Activated CD4-positive, alpha-beta memory T cell treated with anti-CD3 and anti-CD28 coated beads for 36 hours (primary cell): ENCODE data around the gene TMEM234. TPM values are rescaled to one million over a fixed set of nuclear protein-coding genes. Genes with fewer than 3 reads are reported as not detected.

Experiments
- CTCF ChIA-PET: fragments of 350-600 bp; sonication (Branson Sonifier 250); formaldehyde crosslinking; loops from one replicate; lab custom pipeline; 2021; ENCODE audit warnings: antibody characterized with exemption, inconsistent platforms; lab: Charles Lee
- POLR2A ChIA-PET: fragments of 350-600 bp; sonication (Branson Sonifier 250); formaldehyde crosslinking; loops from one replicate; lab custom pipeline; 2021; ENCODE audit warnings: antibody characterized with exemption; lab: Charles Lee
- DNase-seq: peaks from one replicate; pipeline ENCODE4 v3.0.0-alpha.2; 2020
- H3K27ac Mint-ChIP-seq: one replicate; pipeline ENCODE4 v1.8.0; 2021; ENCODE audit warnings: mixed read lengths
- H3K27me3 Mint-ChIP-seq: one replicate; pipeline ENCODE4 v1.8.0; 2021; ENCODE audit warnings: mixed read lengths
- H3K36me3 Mint-ChIP-seq: one replicate; pipeline ENCODE4 v1.8.0; 2021; ENCODE audit warnings: mixed read lengths
- H3K4me1 Mint-ChIP-seq: one replicate; pipeline ENCODE4 v1.8.0; 2021; ENCODE audit warnings: low read depth, mixed read lengths
- H3K4me3 Mint-ChIP-seq: one replicate; pipeline ENCODE4 v1.8.0; 2021; ENCODE audit warnings: mild to moderate bottlenecking, mixed read lengths
- H3K9me3 Mint-ChIP-seq: one replicate; pipeline ENCODE4 v1.8.0; 2021; ENCODE audit warnings: mixed read lengths
- intact Hi-C: fragments of 100-400 bp; cut with micrococcal nuclease; formaldehyde crosslinking; loops from one replicate; pipeline ENCODE4 v1.15.1; 2023
- total RNA-seq, 2 experiments: library from RNA; stranded (reverse); gene quantifications; one replicate each; pipeline ENCODE4 v1.2.3, GENCODE V29; 2021

Gene TMEM234
- total RNA-seq, 2 experiments from 2014 or later, result 7.8 to 9.9 TPM

GRCh38 chr1:32239790-32240139, 17.6 kb upstream of the TMEM234 start:
- H3K9me3 Mint-ChIP-seq, result no peaks in the 10 kb centered on the region
- no peak for DNase-seq
- intact Hi-C loops, result loop anchor here (1.0 kb wide), 1 partner anchor 9 kb away; no protein-coding TSS in a partner anchor
- H3K27ac Mint-ChIP-seq, result no peak overlapping the region
- peaks cover 19% of the 10 kb centered on the region for H3K4me1 Mint-ChIP-seq
- H3K36me3 Mint-ChIP-seq, result no peaks in the 10 kb centered on the region
- H3K27me3 Mint-ChIP-seq, result no peaks in the 10 kb centered on the region
- peak overlapping the region; percentile 78 for H3K4me3 Mint-ChIP-seq
- ChIA-PET CTCF (interaction anchor here (1.0 to 6.2 kb wide), 8 partner anchors 9 to 40 kb away, joined by 3 to 50 read pairs (median 6); partner anchors contain the start of genes CCDC28B, FAM167B and LCK), POLR2A (interaction anchor here (1.0 to 2.7 kb wide), 4 partner anchors 10 to 96 kb away, joined by 3 to 37 read pairs (median 4); partner anchors contain the start of genes LCK and MARCKSL1)

- H3K27ac Mint-ChIP-seq, result no peak overlapping the region
- CTCF ChIA-PET, result interaction anchor here (1.4 to 6.2 kb wide), 3 partner anchors 10 to 24 kb away, joined by 5 to 50 read pairs (median 7); partner anchors contain the start of genes FAM167B and LCK
These were observed 17.2 kb upstream of the TMEM234 start for GRCh38 chr1:32239337-32239736.

GRCh38 chr1:32234792-32235191, 12.6 kb upstream of the TMEM234 start:
- peaks cover 2% of the 10 kb centered on the region for H3K36me3 Mint-ChIP-seq
- DNase-seq, result no peak
- no peaks in the 10 kb centered on the region for H3K27me3 Mint-ChIP-seq
- intact Hi-C loops, result no loop called here
- H3K4me1 Mint-ChIP-seq, result no peaks in the 10 kb centered on the region
- H3K27ac Mint-ChIP-seq, result no peak overlapping the region
- ChIA-PET POLR2A (no interaction called here), CTCF (interaction anchor here (1.4 kb wide), 1 partner anchor 19 kb away, joined by 7 read pairs; no protein-coding TSS in a partner anchor)
- no peaks in the 10 kb centered on the region for H3K9me3 Mint-ChIP-seq
- H3K4me3 Mint-ChIP-seq, result no peak overlapping the region

More at GRCh38 chr1:32239337-32239736, 17.2 kb upstream of the TMEM234 start:
- H3K27me3 Mint-ChIP-seq, result no peaks in the 10 kb centered on the region
- POLR2A ChIA-PET, result interaction anchor here (1.0 to 2.7 kb wide), 2 partner anchors 10 to 11 kb away, joined by 4 to 37 read pairs; partner anchors contain the start of gene LCK
- no peaks in the 10 kb centered on the region for H3K36me3 Mint-ChIP-seq
- no peaks in the 10 kb centered on the region for H3K9me3 Mint-ChIP-seq
- peaks cover 19% of the 10 kb centered on the region for H3K4me1 Mint-ChIP-seq
- intact Hi-C loops, result no loop called here
- DNase-seq, result no peak
- peak overlapping the region; percentile 21 for H3K4me3 Mint-ChIP-seq

- Mint-ChIP-seq H3K27me3 (no peaks in the 10 kb centered on the region), H3K9me3 (no peaks in the 10 kb centered on the region), H3K36me3 (peaks cover 18% of the 10 kb centered on the region), H3K4me1 (no peaks in the 10 kb centered on the region), H3K27ac (no peak overlapping the region), H3K4me3 (no peak overlapping the region)
- ChIA-PET CTCF (interaction anchor here (1.9 kb wide), 1 partner anchor 15 kb away, joined by 7 read pairs; no protein-coding TSS in a partner anchor), POLR2A (no interaction called here)
- DNase-seq, result no peak
- intact Hi-C loops, result no loop called here
These were observed 10.6 kb upstream of the TMEM234 start for GRCh38 chr1:32232558-32233304.

- Mint-ChIP-seq H3K4me1 (no peaks in the 10 kb centered on the region), H3K27ac (no peak overlapping the region), H3K9me3 (no peaks in the 10 kb centered on the region), H3K36me3 (peaks cover 24% of the 10 kb centered on the region), H3K27me3 (no peaks in the 10 kb centered on the region), H3K4me3 (no peak overlapping the region)
- no peak for DNase-seq
- ChIA-PET POLR2A (interaction anchor here (1.2 kb wide), 1 partner anchor 9 kb away, joined by 3 read pairs; no protein-coding TSS in a partner anchor), CTCF (interaction anchor here (1.9 kb wide), 1 partner anchor 16 kb away, joined by 7 read pairs; no protein-coding TSS in a partner anchor)
- intact Hi-C loops, result no loop called here
These were observed 9.8 kb upstream of the TMEM234 start for GRCh38 chr1:32231843-32232432.

- no peak overlapping the region for H3K27ac Mint-ChIP-seq
- no peaks in the 10 kb centered on the region for H3K27me3 Mint-ChIP-seq
- no peak overlapping the region for H3K4me3 Mint-ChIP-seq
- peaks cover 12% of the 10 kb centered on the region for H3K4me1 Mint-ChIP-seq
- H3K9me3 Mint-ChIP-seq, result no peaks in the 10 kb centered on the region
- ChIA-PET POLR2A (interaction anchor here (0.6 to 1.4 kb wide), 3 partner anchors 8 to 31 kb away, joined by 3 to 4 read pairs (median 3); no protein-coding TSS in a partner anchor), CTCF (interaction anchor here (0.6 to 1.5 kb wide), 5 partner anchors 12 to 190 kb away, joined by 3 to 6 read pairs (median 4); no protein-coding TSS in a partner anchor)
- peaks cover 37% of the 10 kb centered on the region for H3K36me3 Mint-ChIP-seq
- intact Hi-C loops, result no loop called here
- no peak for DNase-seq
These were observed 6.6 kb upstream of the TMEM234 start for GRCh38 chr1:32228771-32229170.

GRCh38 chr1:32224285-32224684, 2.1 kb upstream of the TMEM234 start:
- peak overlapping the region; percentile 94 for H3K27ac Mint-ChIP-seq
- H3K4me1 Mint-ChIP-seq, result peaks cover 38% of the 10 kb centered on the region
- H3K9me3 Mint-ChIP-seq, result no peaks in the 10 kb centered on the region
- peaks cover 41% of the 10 kb centered on the region for H3K36me3 Mint-ChIP-seq
- H3K4me3 Mint-ChIP-seq, result peak overlapping the region; percentile 95
- H3K27me3 Mint-ChIP-seq, result no peaks in the 10 kb centered on the region
- intact Hi-C loops, result no loop called here
- ChIA-PET POLR2A (no interaction called here), CTCF (interaction anchor here (2.0 to 5.1 kb wide), 2 partner anchors 16 to 24 kb away, joined by 6 to 31 read pairs; partner anchors contain the start of gene FAM167B)
- no peak for DNase-seq

GRCh38 chr1:32223683-32224082, 1.5 kb upstream of the TMEM234 start:
- peaks cover 38% of the 10 kb centered on the region for H3K4me1 Mint-ChIP-seq

GRCh38 chr1:32221581-32221979, 573 bp downstream of the TMEM234 start:
- Mint-ChIP-seq H3K27me3 (no peaks in the 10 kb centered on the region), H3K27ac (peak overlapping the region; percentile 94), H3K4me1 (peaks cover 38% of the 10 kb centered on the region), H3K36me3 (peaks cover 22% of the 10 kb centered on the region), H3K9me3 (no peaks in the 10 kb centered on the region), H3K4me3 (peak overlapping the region; percentile 95)
- ChIA-PET POLR2A (interaction anchor here (0.7 kb wide), 1 partner anchor 33 kb away, joined by 3 read pairs; no protein-coding TSS in a partner anchor), CTCF (interaction anchor here (1.4 to 5.1 kb wide), 2 partner anchors 27 to 180 kb away, joined by 3 to 31 read pairs; partner anchors contain the start of gene FAM167B)
- DNase-seq, result no peak
- intact Hi-C loops, result no loop called here

More at GRCh38 chr1:32223683-32224082, 1.5 kb upstream of the TMEM234 start:
- no peak for DNase-seq
- peaks cover 35% of the 10 kb centered on the region for H3K36me3 Mint-ChIP-seq
- POLR2A ChIA-PET, result no interaction called here
- H3K27me3 Mint-ChIP-seq, result no peaks in the 10 kb centered on the region
- H3K9me3 Mint-ChIP-seq, result no peaks in the 10 kb centered on the region
- CTCF ChIA-PET, result interaction anchor here (1.0 to 5.1 kb wide), 3 partner anchors 17 to 171 kb away, joined by 3 to 31 read pairs (median 6); partner anchors contain the start of genes BSDC1 and FAM167B
- H3K27ac Mint-ChIP-seq, result peak overlapping the region; percentile 94
- H3K4me3 Mint-ChIP-seq, result peak overlapping the region; percentile 95
- intact Hi-C loops, result loop anchor here (2.0 kb wide), 5 partner anchors 23 to 171 kb away; partner anchors contain the start of genes BSDC1 and CCDC28B

- Mint-ChIP-seq H3K36me3 (peaks cover 20% of the 10 kb centered on the region), H3K4me1 (peaks cover 40% of the 10 kb centered on the region), H3K27me3 (no peaks in the 10 kb centered on the region), H3K27ac (peak overlapping the region; percentile 94), H3K4me3 (peak overlapping the region; percentile 95), H3K9me3 (no peaks in the 10 kb centered on the region)
- no peak for DNase-seq
- intact Hi-C loops, result no loop called here
- POLR2A ChIA-PET, result interaction anchor here (0.6 kb wide), 1 partner anchor 48 kb away, joined by 4 read pairs; no protein-coding TSS in a partner anchor
- CTCF ChIA-PET, result interaction anchor here (1.4 to 5.1 kb wide), 2 partner anchors 27 to 181 kb away, joined by 3 to 31 read pairs; partner anchors contain the start of gene FAM167B
These were observed 1.2 kb downstream of the TMEM234 start for GRCh38 chr1:32220746-32221580.

- peaks cover 33% of the 10 kb centered on the region for H3K4me1 Mint-ChIP-seq
- H3K4me3 Mint-ChIP-seq, result no peak overlapping the region
- H3K27me3 Mint-ChIP-seq, result no peaks in the 10 kb centered on the region
- ChIA-PET POLR2A (no interaction called here), CTCF (interaction anchor here (0.6 to 1.0 kb wide), 2 partner anchors 30 to 102 kb away, joined by 3 read pairs; no protein-coding TSS in a partner anchor)
- H3K27ac Mint-ChIP-seq, result no peak overlapping the region
- intact Hi-C loops, result no loop called here
- H3K36me3 Mint-ChIP-seq, result peaks cover 16% of the 10 kb centered on the region
- DNase-seq, result no peak
- H3K9me3 Mint-ChIP-seq, result no peaks in the 10 kb centered on the region
These were observed 3.1 kb downstream of the TMEM234 start for GRCh38 chr1:32219022-32219421.
